HG03571 (cell line): Measurements from ENCODE around the gene RREB1.
A peak's percentile ranks its signal among the peaks of the same experiment; 100 is the strongest.

ENCODE experiments used
- ATAC-seq: cut with Tn5 transposase; IDR thresholded peaks from one replicate; pipeline ENCODE4 v1.9.1; 2021; ENCODE audit not compliant: unreplicated experiment

The RREB1 gene

GRCh38 chr6:7107578-7108195 is at the start of gene RREB1:
Gene RREB1, plus strand, starts transcription at chr6:7107961. Its CDS starts 73,951 bp downstream, at chr6:7181912.
- ATAC-seq = peak; percentile 46

- no peak for ATAC-seq
Measured at GRCh38 chr6:7058250-7058923, 49.4 kb upstream of the RREB1 start.

GRCh38 chr6:7060769-7061516 is 46.8 kb upstream of the RREB1 start:
- no peak for ATAC-seq

- ATAC-seq = no peak
Measured at GRCh38 chr6:7062451-7063162, 45.2 kb upstream of the RREB1 start.

- no peak for ATAC-seq
Measured at GRCh38 chr6:7067305-7067704, 40.5 kb upstream of the RREB1 start.

GRCh38 chr6:7071405-7071804 is 36.4 kb upstream of the RREB1 start:
- no peak for ATAC-seq

- no peak for ATAC-seq
Measured at GRCh38 chr6:7073082-7073820, 34.5 kb upstream of the RREB1 start.

- ATAC-seq = peak; percentile 97
Measured at GRCh38 chr6:7073821-7074525, 33.8 kb upstream of the RREB1 start.

- no peak for ATAC-seq
Measured at GRCh38 chr6:7074870-7075269, 32.9 kb upstream of the RREB1 start.

- ATAC-seq = no peak
Measured at GRCh38 chr6:7075341-7076000, 32.3 kb upstream of the RREB1 start.

GRCh38 chr6:7077856-7078255 is 29.9 kb upstream of the RREB1 start:
- no peak for ATAC-seq

GRCh38 chr6:7078856-7079255 is 28.9 kb upstream of the RREB1 start:
- no peak for ATAC-seq

GRCh38 chr6:7080311-7080710 is 27.4 kb upstream of the RREB1 start:
- ATAC-seq = no peak

- ATAC-seq = no peak
Measured at GRCh38 chr6:7085911-7086310, 21.9 kb upstream of the RREB1 start.

GRCh38 chr6:7086488-7086887 is 21.3 kb upstream of the RREB1 start:
- ATAC-seq = peak; percentile 51

GRCh38 chr6:7087066-7087465 is 20.7 kb upstream of the RREB1 start:
- ATAC-seq = no peak

GRCh38 chr6:7087491-7087979 is 20.2 kb upstream of the RREB1 start:
- no peak for ATAC-seq

GRCh38 chr6:7088076-7088742 is 19.6 kb upstream of the RREB1 start:
- ATAC-seq = no peak

- ATAC-seq = no peak
Measured at GRCh38 chr6:7098993-7099392, 8.8 kb upstream of the RREB1 start.
